GM21528 (cell line): ENCODE data around the gene AWAT1.
A peak's percentile ranks its signal among the peaks of the same experiment; 100 is the strongest.
"Not testable (repeated sequence)": the region's sequence is repeated elsewhere in the genome, so short reads cannot be mapped to it uniquely, and the experiment has no call there.

Experiments
- ATAC-seq: cut with Tn5 transposase; IDR thresholded peaks from one replicate; pipeline ENCODE4 v1.9.1; 2021; ENCODE audit warnings: mild to moderate bottlenecking, moderate library complexity; ENCODE audit not compliant: unreplicated experiment, low FRiP score

AWAT1 gene

GRCh38 chrX:70260104-70260503 is 25.6 kb downstream of the AWAT1 start, which contains the start of gene P2RY4:
Gene P2RY4 (minus strand): TSS chrX:70260204. CDS start chrX:70259624, 580 bp downstream.
- no peak for ATAC-seq

GRCh38 chrX:70262952-70263567 is 28.6 kb downstream of the AWAT1 start:
- no peak for ATAC-seq

- ATAC-seq = no peak
Observed at GRCh38 chrX:70264784-70265183, 30.3 kb downstream of the AWAT1 start.

GRCh38 chrX:70268034-70268433 is 33.6 kb downstream of the AWAT1 start, which contains the start of gene ARR3:
Gene ARR3 (plus strand): TSS chrX:70268334. CDS start chrX:70269386, 1,052 bp downstream.
- ATAC-seq = no peak

- not testable (repeated sequence) for ATAC-seq
Observed at GRCh38 chrX:70274029-70274428, 39.6 kb downstream of the AWAT1 start.

- ATAC-seq = no peak
Observed at GRCh38 chrX:70279081-70279480, 44.6 kb downstream of the AWAT1 start.

- ATAC-seq = no peak
Observed at GRCh38 chrX:70280573-70280972, 46.1 kb downstream of the AWAT1 start.

GRCh38 chrX:70281951-70282350 is 47.5 kb downstream of the AWAT1 start, which contains the start of gene RAB41:
Gene RAB41 (plus strand): TSS chrX:70282172. CDS start chrX:70282218, 46 bp downstream.
- ATAC-seq = no peak

- peak; percentile 19 for ATAC-seq
Observed at GRCh38 chrX:70289168-70289792, 54.8 kb downstream of the AWAT1 start.
